ENCODE results near the gene RBL2.

RBL2 gene

DNA sequence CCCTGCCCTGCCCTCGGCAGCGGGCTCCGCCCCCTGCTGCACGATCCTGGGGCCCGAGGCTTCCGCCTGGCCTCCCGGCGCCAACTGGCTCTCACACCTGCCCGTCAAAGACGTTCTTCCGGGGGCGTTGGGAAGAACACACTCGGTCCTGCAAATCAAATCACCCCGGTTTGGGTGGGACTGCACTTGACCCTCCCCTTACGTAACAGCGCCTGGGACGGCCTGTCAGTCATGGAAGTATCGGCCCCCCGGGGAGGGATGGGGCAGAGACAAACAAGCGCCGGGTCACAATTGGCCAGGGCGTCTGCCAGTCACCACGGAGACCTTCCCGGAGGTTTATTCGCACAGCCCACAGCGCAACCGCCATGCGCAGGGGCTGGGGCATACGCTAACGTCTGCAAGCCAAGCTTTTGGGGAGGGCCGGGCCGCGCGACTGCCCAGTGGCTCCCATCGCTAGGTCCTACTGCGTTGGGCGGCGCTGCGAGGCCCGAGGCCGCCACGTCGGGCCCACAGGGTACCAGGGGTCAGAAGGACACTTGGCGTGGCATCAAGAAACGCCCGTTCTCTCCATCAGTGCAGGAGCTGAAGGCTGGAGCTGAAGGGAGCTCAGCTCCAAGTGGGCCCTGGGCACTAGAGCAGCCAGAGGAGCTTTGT, 69.1 kb downstream of the RBL2 start:
- peak overlapping the region; percentile 74 for H3K4me3 ChIP-seq (ENCODE audit: low read depth, low read length)
- peak; percentile 100 for DNase-seq (ENCODE audit: low read depth, low spot score)
- TF ChIP-seq, protein P1, sequence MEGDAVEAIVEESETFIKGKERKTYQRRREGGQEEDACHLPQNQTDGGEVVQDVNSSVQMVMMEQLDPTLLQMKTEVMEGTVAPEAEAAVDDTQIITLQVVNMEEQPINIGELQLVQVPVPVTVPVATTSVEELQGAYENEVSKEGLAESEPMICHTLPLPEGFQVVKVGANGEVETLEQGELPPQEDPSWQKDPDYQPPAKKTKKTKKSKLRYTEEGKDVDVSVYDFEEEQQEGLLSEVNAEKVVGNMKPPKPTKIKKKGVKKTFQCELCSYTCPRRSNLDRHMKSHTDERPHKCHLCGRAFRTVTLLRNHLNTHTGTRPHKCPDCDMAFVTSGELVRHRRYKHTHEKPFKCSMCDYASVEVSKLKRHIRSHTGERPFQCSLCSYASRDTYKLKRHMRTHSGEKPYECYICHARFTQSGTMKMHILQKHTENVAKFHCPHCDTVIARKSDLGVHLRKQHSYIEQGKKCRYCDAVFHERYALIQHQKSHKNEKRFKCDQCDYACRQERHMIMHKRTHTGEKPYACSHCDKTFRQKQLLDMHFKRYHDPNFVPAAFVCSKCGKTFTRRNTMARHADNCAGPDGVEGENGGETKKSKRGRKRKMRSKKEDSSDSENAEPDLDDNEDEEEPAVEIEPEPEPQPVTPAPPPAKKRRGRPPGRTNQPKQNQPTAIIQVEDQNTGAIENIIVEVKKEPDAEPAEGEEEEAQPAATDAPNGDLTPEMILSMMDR (IDR thresholded peaks at IDR 0.05; ENCODE audit: low read depth, low read length): no peak
- in situ Hi-C loops (cut with HindIII; ENCODE audit: low sequenced_read_pairs): loop anchor here (5.0 kb wide), 1 partner anchor 46 kb away; no protein-coding TSS in a partner anchor

DNA sequence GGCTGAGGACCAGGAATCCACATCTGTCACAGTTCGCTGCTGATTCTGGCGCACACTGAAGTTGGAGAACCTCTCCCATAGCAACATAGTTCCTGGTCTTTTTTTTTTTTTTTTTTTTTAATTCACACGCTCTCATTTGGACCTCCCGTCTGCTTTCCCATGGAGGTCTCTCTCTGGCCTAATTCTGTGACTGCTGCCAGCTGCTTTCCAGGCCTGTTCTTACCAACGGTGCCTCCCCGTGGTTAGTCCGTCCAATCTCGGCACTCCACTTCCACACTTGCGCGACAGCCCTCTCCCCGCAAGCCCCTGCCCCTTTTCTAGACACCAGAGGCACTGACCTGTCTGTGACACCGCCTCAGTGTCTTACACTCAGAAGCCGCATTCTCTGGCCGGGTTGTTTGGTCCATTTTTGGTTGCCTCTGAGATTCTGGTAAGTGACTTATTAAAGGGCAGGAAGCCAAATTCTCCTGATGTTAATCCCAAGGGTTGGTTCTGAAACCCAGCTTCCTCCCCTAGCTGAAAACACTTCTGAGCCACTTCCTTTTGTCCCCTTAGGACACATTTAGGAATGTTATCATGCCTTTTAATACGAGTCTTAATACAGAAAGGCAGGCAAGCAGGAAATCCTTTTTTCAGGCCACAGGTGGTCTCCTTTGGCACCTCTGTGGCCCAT, 69.9 kb downstream of the RBL2 start:
- in situ Hi-C loops (cut with HindIII; ENCODE audit: low sequenced_read_pairs): loop anchor here (5.0 kb wide), 1 partner anchor 47 kb away; no protein-coding TSS in a partner anchor
- H3K4me3 ChIP-seq (ENCODE audit: low read depth, low read length): peak overlapping the region; percentile 57
- TF ChIP-seq, protein P1 (IDR thresholded peaks at IDR 0.05; ENCODE audit: low read depth, low read length): no peak
- peak; percentile 46 for DNase-seq (ENCODE audit: low read depth, low spot score)

DNA sequence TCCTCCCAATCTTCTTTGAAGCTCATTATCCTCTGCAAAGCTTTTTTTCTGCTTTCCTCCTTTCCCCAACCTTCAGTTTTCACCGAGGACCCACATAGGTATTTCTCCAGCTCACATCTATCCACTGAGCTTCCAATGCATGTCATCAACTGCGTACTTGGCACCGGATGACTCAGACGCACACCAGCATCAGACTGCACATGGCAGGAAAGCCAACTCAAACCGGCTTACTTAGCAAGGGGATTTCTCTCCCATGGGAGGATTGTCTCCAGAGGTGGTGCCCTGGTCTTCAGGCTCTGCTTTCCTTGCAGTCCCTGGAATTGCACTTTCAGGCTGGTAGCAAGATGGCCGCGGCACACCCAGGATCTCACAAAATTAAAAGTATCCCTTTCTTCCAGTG, 70.4 kb downstream of the RBL2 start:
- no peak overlapping the region for H3K4me3 ChIP-seq (ENCODE audit: low read depth, low read length)
- in situ Hi-C loops (cut with HindIII; ENCODE audit: low sequenced_read_pairs): loop anchor here (5.0 kb wide), 1 partner anchor 47 kb away; no protein-coding TSS in a partner anchor
- TF ChIP-seq, protein P1 (IDR thresholded peaks at IDR 0.05; ENCODE audit: low read depth, low read length): no peak
- peak; percentile 39 for DNase-seq (ENCODE audit: low read depth, low spot score)

DNA sequence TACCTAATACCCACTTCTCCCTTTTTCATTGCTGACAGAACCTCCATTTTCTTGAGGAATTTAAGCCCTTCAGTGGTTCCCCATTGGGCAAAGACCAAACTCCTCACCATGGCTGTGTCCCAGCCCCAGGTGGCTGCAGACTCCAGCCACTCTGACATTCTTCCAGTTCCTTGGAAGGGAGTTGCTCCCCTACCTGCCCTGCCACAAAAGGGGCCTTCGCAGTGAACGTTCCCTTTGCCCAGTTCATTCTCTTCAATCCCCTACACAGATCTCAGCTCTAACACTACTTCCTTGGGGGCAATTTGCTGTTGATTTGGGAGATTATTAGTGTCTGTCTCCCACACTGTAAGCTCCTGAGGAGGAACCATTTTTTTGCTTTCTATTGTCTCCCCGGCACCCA, 72.0 kb downstream of the RBL2 start:
- TF ChIP-seq, protein P1 (IDR thresholded peaks at IDR 0.05; ENCODE audit: low read depth, low read length): no peak
- in situ Hi-C loops (cut with HindIII; ENCODE audit: low sequenced_read_pairs): no loop called here

DNA sequence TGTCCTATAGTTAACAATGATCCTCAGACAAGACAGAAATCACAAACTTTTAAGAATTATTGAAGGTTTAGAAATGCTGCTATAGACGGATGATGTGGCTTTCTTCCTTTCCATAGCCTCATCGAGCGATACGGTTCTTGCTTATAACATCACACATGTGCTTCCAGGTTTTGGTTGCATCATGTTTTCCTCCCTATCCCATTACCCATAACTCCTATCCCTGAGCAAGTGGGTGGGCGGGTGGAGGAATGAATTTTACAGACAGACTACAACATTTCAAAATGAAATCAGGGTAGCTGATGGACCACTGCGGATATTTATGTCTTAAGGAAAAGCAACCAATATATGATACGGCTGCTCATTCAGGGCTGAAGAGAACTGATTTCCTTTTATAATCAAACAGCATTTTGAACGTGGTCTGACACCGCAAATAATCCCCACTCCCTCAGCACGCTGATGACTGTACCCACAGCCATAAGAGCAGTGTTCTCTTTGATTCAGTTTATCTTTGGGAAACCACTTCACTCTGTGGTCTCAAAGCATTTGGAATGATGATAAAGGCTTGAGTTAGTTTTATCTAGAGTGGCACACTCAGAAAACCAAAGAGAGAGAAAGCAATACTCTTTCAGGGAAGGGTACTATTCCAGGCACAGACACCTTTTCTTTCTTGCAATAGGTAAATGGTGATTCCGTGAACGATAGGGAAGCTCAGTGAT, 73.4 kb downstream of the RBL2 start:
- DNase-seq (ENCODE audit: low read depth, low spot score): no peak
- in situ Hi-C loops (cut with HindIII; ENCODE audit: low sequenced_read_pairs): no loop called here
- no peak overlapping the region for H3K4me3 ChIP-seq (ENCODE audit: low read depth, low read length)
- TF ChIP-seq, protein P1 (IDR thresholded peaks at IDR 0.05; ENCODE audit: low read depth, low read length): no peak

More for the DNA sequence above, 72.0 kb downstream of the RBL2 start:
- DNase-seq (ENCODE audit: low read depth, low spot score): no peak
- H3K4me3 ChIP-seq (ENCODE audit: low read depth, low read length): no peak overlapping the region

DNA sequence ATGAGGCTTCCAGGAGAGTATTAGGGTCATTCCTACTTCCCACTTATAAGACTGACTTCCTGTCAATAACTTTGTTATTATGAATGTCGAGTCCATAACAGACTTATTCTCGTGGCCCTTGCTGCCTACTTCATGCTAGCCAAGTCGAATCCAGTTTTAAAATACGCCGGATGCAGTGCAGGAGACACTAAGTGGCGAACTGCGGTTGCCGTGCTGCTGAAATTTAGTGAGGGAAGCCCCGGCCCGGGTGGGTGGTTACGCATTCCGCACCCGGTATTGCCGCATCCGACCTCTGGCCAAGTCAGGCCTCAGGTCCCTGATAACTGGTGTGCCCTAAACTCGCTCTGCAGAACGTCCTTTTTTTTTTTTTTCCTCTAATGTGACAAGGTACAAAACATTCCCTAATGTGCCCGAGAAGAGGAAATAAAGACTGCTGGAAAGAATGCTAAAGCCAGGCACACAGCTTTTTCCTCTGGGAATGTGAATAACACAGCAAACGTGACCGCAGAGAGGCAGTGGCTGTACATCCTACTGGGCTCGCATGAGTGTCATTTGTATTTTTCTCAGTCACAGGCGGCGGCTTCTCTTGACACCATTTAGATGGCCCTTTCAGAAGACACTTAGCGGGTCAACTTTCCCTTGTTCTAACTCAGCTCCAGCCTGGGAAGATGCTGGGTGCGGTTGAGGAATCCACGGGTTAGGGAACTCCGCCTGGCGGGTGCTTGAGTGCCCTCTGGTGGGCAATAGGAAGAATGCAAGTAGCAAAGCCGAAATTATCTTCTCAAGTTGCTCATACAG, 75.8 kb downstream of the RBL2 start:
- peak; percentile 65 for DNase-seq (ENCODE audit: low read depth, low spot score)
- TF ChIP-seq, protein P1 (IDR thresholded peaks at IDR 0.05; ENCODE audit: low read depth, low read length): peak; percentile 96
- H3K4me3 ChIP-seq (ENCODE audit: low read depth, low read length): no peak overlapping the region
- in situ Hi-C loops (cut with HindIII; ENCODE audit: low sequenced_read_pairs): no loop called here
